Small intestine (tissue), 7 donors: ENCODE measurements around the gene POLR2F. TPM values are rescaled to one million over a fixed set of nuclear protein-coding genes. Genes with fewer than 3 reads are reported as not detected.

Experiments used
- DNase-seq, 2 donors: peaks; one replicate each; pipeline versions ENCODE4 v3.0.0 to v3.0.0-alpha.2; 2013
- FAIRE-seq: peaks from 2 replicates; lab custom pipeline; 2012; peaks lifted over from hg19 to GRCh38; lab: Jason Lieb, UNC
- H3K27ac ChIP-seq, 3 donors: one replicate each; pipeline ENCODE4 v1.5.1; 2013; ENCODE audit warnings: low read length in 2 of 3, mild to moderate bottlenecking in 2 of 3, control low read depth in 1 of 3, inconsistent platforms in 1 of 3, low read depth in 1 of 3, moderate library complexity in 1 of 3
- H3K27me3 ChIP-seq, 3 donors: one replicate each; pipeline ENCODE4 v1.6.1; 2013; ENCODE audit warnings: low read length in 3 of 3, inconsistent platforms in 1 of 3; ENCODE audit not compliant: control insufficient read depth in 3 of 3, insufficient read depth in 3 of 3
- H3K36me3 ChIP-seq, 3 donors: one replicate each; pipeline ENCODE4 v1.6.1; 2013; ENCODE audit warnings: low read length in 3 of 3, inconsistent platforms in 1 of 3, low read depth in 1 of 3, mild to moderate bottlenecking in 1 of 3, moderate library complexity in 1 of 3; ENCODE audit not compliant: control insufficient read depth in 3 of 3, insufficient read depth in 2 of 3
- H3K4me1 ChIP-seq, 3 donors: one replicate each; pipeline ENCODE4 v1.6.1; 2013; ENCODE audit warnings: low read length in 2 of 3, inconsistent platforms in 1 of 3, low read depth in 1 of 3, mild to moderate bottlenecking in 1 of 3, moderate library complexity in 1 of 3; ENCODE audit not compliant: control insufficient read depth in 3 of 3, insufficient read depth in 2 of 3
- H3K4me3 ChIP-seq, 3 donors: one replicate each; pipeline ENCODE4 v1.5.1; 2013; ENCODE audit warnings: low read length in 3 of 3, control low read depth in 1 of 3, inconsistent platforms in 1 of 3, low read depth in 1 of 3, mild to moderate bottlenecking in 1 of 3, moderate library complexity in 1 of 3
- H3K9me3 ChIP-seq, 2 donors: one replicate each; pipeline ENCODE4 v1.6.1; 2013; ENCODE audit warnings: low read depth in 1 of 2, low read length in 1 of 2; ENCODE audit not compliant: control insufficient read depth in 2 of 2, insufficient read depth in 1 of 2
- WGBS, 3 donors: extraction: QIAGEN DNeasy Blood & Tissue Kit; methylation state at CpG; one replicate each; pipeline ENCODE4 v1.1.7; 2013; 5-methylcytosine and 5-hydroxymethylcytosine counted together
- polyA plus RNA-seq, 4 donors: library from polyadenylated mRNA; stranded (reverse) in 3 of 4; unstranded in 1 of 4; fragments of 200-250 nt in 3 of 4; fragments of 120-200 nt in 1 of 4; gene quantifications; one replicate each; pipeline versions ENCODE4 v1.2.1 to v1.2.3, GENCODE V29; 2013
- donor health status: healthy with polysubstance abuse.
- donor health status: control.
- donor health status: control.
- donor health status: Bipolar disorder and iron deficiency.
- donor health status: healthy.

POLR2F gene
- polyA plus RNA-seq, 4 donors = 53.7 to 146 (median 107) TPM

- peaks cover 0 to 3% (median 0%) of the 10 kb centered on the region in 3 donors for H3K4me1 ChIP-seq
- peaks cover 0 to 3% of the 10 kb centered on the region in 2 donors for H3K9me3 ChIP-seq
- DNase-seq (no peak), FAIRE-seq (no peak)
- H3K27ac ChIP-seq = no peak overlapping the region
- H3K27me3 ChIP-seq = no peaks in the 10 kb centered on the region
- H3K4me3 ChIP-seq = no peak overlapping the region
- H3K36me3 ChIP-seq = no peaks in the 10 kb centered on the region
- 87 to 90% (median 88%) methylated on average over 12 of the region's 12 CpGs for WGBS, 3 donors
Measured at GRCh38 chr22:38017939-38018885, 64.7 kb downstream of the POLR2F start.

Other genes starting within 250 kb of the POLR2F start
- gene GCAT, start 145.8 kb upstream of the POLR2F start, polyA plus RNA-seq = 10 to 100 TPM in 2 of 4 donors, 1 to 10 TPM in 2; 2.9 to 12.3 (median 8.9) TPM
- under 1 TPM in 1 of 4 donors, not detected in 3; 0.04 TPM for gene GALR3, start 130.3 kb upstream of the POLR2F start, polyA plus RNA-seq
- 10 to 100 TPM; 15.4 to 23.2 (median 20.7) TPM for gene ANKRD54, start 109.4 kb upstream of the POLR2F start, polyA plus RNA-seq
- gene EIF3L, start 104.3 kb upstream of the POLR2F start, polyA plus RNA-seq = 100 to 1,000 TPM; 176 to 609 (median 324) TPM
- gene MICALL1, start 47.4 kb upstream of the POLR2F start, polyA plus RNA-seq = 10 to 100 TPM in 2 of 4 donors, 1 to 10 TPM in 2; 8.4 to 16.4 (median 10.1) TPM
- under 1 TPM in 2 of 4 donors, not detected in 2; 0.24 TPM for gene C22orf23, start 98 bp upstream of the POLR2F start, polyA plus RNA-seq
- 1 to 10 TPM in 2 of 4 donors, under 1 TPM in 1, not detected in 1; 0.27 to 2.8 (median 1.8) TPM for gene SOX10, start 30.9 kb downstream of the POLR2F start, polyA plus RNA-seq
- gene PICK1, start 103.7 kb downstream of the POLR2F start, polyA plus RNA-seq = 10 to 100 TPM; 24.3 to 33.3 (median 32.0) TPM
- gene SLC16A8, start 130.5 kb downstream of the POLR2F start, polyA plus RNA-seq = 1 to 10 TPM in 1 of 4 donors, under 1 TPM in 1, not detected in 2; 0.37 to 1.7 TPM
- 100 to 1,000 TPM in 3 of 4 donors, 10 to 100 TPM in 1; 59.0 to 484 (median 251) TPM for gene BAIAP2L2, start 157.0 kb downstream of the POLR2F start, polyA plus RNA-seq
- gene PLA2G6, start 228.1 kb downstream of the POLR2F start, polyA plus RNA-seq = 10 to 100 TPM; 13.8 to 55.0 (median 24.3) TPM
- 10 to 100 TPM in 3 of 4 donors, 1 to 10 TPM in 1; 9.6 to 26.5 (median 16.0) TPM for gene MAFF, start 248.3 kb downstream of the POLR2F start, polyA plus RNA-seq